Occipital lobe (tissue), 2 donors: Measurements from ENCODE around the gene APBA2. TPM values are rescaled to one million over a fixed set of nuclear protein-coding genes. Genes with fewer than 3 reads are reported as not detected.
"Not testable (repeated sequence)": the region's sequence is repeated elsewhere in the genome, so short reads cannot be mapped to it uniquely, and the experiment has no call there.

ENCODE experiments used
- DNase-seq: peaks from one replicate; lab custom pipeline; 2025; lab: John Stamatoyannopoulos, UW
- total RNA-seq: library from RNA; depleted of rRNA; stranded (reverse); fragments of >200 nt; gene quantifications from one replicate; pipeline ENCODE4 v1.2.3, GENCODE V29; 2014

Gene APBA2
- total RNA-seq, 1 donor from 2014 or later, result 108 TPM

GRCh38 chr15:29150515-29151483, 265.0 kb downstream of the APBA2 start:
- DNase-seq, result no peak

- no peak for DNase-seq
Observed at GRCh38 chr15:29151484-29151857, 265.7 kb downstream of the APBA2 start.

- no peak for DNase-seq
Observed at GRCh38 chr15:29156521-29156920, 270.7 kb downstream of the APBA2 start.

- no peak for DNase-seq
Observed at GRCh38 chr15:29159771-29160455, 274.1 kb downstream of the APBA2 start.

GRCh38 chr15:29162411-29162810, 276.6 kb downstream of the APBA2 start:
- no peak for DNase-seq

- DNase-seq, result not testable (repeated sequence)
Observed at GRCh38 chr15:29167122-29167521, 281.3 kb downstream of the APBA2 start.

Other genes starting within 250 kb of the APBA2 start
- gene GOLGA8M, start 173.6 kb upstream of the APBA2 start, total RNA-seq, result not detected
- gene GOLGA6L7, start 37.3 kb upstream of the APBA2 start, total RNA-seq, result not detected